GM20431 (cell line): Measurements from ENCODE around the gene GJC2.
"Not testable (repeated sequence)": the region's sequence is repeated elsewhere in the genome, so short reads cannot be mapped to it uniquely, and the experiment has no call there.

Experiments
- in situ Hi-C: fragments of 300-500 bp; cut with MseI, MboI; formaldehyde crosslinking; loops from one replicate; pipeline ENCODE4 v1.15.0; 2020; ENCODE audit warnings: low sequenced_read_pairs; ENCODE audit not compliant: unreplicated experiment

The GJC2 gene

GRCh38 chr1:228181645-228182034 lies 31.9 kb downstream of the GJC2 start:
- in situ Hi-C loops: no loop called here

GRCh38 chr1:228182296-228183030 lies 32.7 kb downstream of the GJC2 start:
- in situ Hi-C loops: no loop called here

GRCh38 chr1:228184152-228184551 lies 34.4 kb downstream of the GJC2 start:
- in situ Hi-C loops: no loop called here

GRCh38 chr1:228185641-228185965 lies 35.9 kb downstream of the GJC2 start:
- in situ Hi-C loops: no loop called here

- in situ Hi-C loops: not testable (repeated sequence)
Measured at GRCh38 chr1:228188249-228188648, 38.5 kb downstream of the GJC2 start.

GRCh38 chr1:228190182-228190581 lies 40.5 kb downstream of the GJC2 start:
- in situ Hi-C loops: no loop called here

GRCh38 chr1:228190778-228191177 lies 41.0 kb downstream of the GJC2 start:
- in situ Hi-C loops: no loop called here

- in situ Hi-C loops: no loop called here
Measured at GRCh38 chr1:228194436-228194835, 44.7 kb downstream of the GJC2 start.

- in situ Hi-C loops: no loop called here
Measured at GRCh38 chr1:228194921-228195812, 45.4 kb downstream of the GJC2 start.

- in situ Hi-C loops: no loop called here
Measured at GRCh38 chr1:228197555-228198147, 47.9 kb downstream of the GJC2 start.

GRCh38 chr1:228198977-228199590 lies 49.4 kb downstream of the GJC2 start:
- in situ Hi-C loops: no loop called here

- in situ Hi-C loops: no loop called here
Measured at GRCh38 chr1:228204958-228205357, 55.2 kb downstream of the GJC2 start.

- in situ Hi-C loops: no loop called here
Measured at GRCh38 chr1:228205526-228206436, 56.1 kb downstream of the GJC2 start.

- in situ Hi-C loops: no loop called here
Measured at GRCh38 chr1:228206582-228207351, 57.0 kb downstream of the GJC2 start.

GRCh38 chr1:228207381-228207810 lies 57.7 kb downstream of the GJC2 start:
- in situ Hi-C loops: no loop called here

- in situ Hi-C loops: no loop called here
Measured at GRCh38 chr1:228207851-228208821, 58.4 kb downstream of the GJC2 start, which contains the start of gene OBSCN. OBSCN (plus strand) TSS chr1:228208044; CDS start chr1:228211784, 3,740 bp downstream.

- in situ Hi-C loops: no loop called here
Measured at GRCh38 chr1:228208831-228209551, 59.3 kb downstream of the GJC2 start.
